D721Med (cell line): ENCODE results near the gene SLC26A2.

Experiments
- DNase-seq: peaks from one replicate; pipeline ENCODE4 v3.0.0; 2011; ENCODE audit warnings: low spot score; ENCODE audit not compliant: insufficient read length
- FAIRE-seq: peaks from 2 replicates; lab custom pipeline; 2011; peaks lifted over from hg19 to GRCh38; lab: Jason Lieb, UNC
- TF ChIP-seq, protein P1 (sequence below): IDR thresholded peaks from 2 replicates; pipeline ENCODE4 v1.5.1; 2012; ENCODE audit warnings: mild to moderate bottlenecking, control low read depth; ENCODE audit not compliant: insufficient read depth; ENCODE audit errors: missing control alignments

The SLC26A2 gene

GRCh38 chr5:149953436-149954121 lies 7.0 kb upstream of the SLC26A2 start:
- TF ChIP-seq, protein P1, sequence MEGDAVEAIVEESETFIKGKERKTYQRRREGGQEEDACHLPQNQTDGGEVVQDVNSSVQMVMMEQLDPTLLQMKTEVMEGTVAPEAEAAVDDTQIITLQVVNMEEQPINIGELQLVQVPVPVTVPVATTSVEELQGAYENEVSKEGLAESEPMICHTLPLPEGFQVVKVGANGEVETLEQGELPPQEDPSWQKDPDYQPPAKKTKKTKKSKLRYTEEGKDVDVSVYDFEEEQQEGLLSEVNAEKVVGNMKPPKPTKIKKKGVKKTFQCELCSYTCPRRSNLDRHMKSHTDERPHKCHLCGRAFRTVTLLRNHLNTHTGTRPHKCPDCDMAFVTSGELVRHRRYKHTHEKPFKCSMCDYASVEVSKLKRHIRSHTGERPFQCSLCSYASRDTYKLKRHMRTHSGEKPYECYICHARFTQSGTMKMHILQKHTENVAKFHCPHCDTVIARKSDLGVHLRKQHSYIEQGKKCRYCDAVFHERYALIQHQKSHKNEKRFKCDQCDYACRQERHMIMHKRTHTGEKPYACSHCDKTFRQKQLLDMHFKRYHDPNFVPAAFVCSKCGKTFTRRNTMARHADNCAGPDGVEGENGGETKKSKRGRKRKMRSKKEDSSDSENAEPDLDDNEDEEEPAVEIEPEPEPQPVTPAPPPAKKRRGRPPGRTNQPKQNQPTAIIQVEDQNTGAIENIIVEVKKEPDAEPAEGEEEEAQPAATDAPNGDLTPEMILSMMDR = no peak
- FAIRE-seq (no peak), DNase-seq (no peak)

- no peak for FAIRE-seq
- TF ChIP-seq, protein P1 = no peak
- DNase-seq = no peak
These were observed 5.8 kb upstream of the SLC26A2 start for GRCh38 chr5:149954798-149955197.

- no peak for FAIRE-seq
- TF ChIP-seq, protein P1 = no peak
- no peak for DNase-seq
These were observed 3.9 kb upstream of the SLC26A2 start for GRCh38 chr5:149956685-149957084.

DNA sequence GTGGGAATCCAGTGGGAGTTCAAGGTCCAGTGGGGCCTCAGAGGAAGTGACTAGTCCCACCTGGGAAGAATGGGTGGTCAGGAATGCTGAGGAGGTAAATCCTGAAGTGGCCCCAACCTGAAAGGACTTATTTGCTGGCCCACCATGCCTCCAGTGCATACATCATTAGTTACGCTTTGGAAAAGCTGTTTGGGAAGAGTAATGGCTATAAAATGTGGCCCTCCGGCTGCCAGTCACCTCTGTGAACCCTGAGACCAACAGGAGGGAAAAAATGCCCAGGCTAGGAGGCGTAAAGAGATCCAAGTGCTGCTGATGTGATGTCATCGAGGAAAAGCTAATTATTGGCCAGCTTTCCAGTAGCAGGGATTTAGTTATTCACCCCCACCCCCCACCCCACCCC lies 2.7 kb upstream of the SLC26A2 start:
- TF ChIP-seq, protein P1 = no peak
- FAIRE-seq = no peak
- DNase-seq = no peak

- FAIRE-seq (peak; percentile 77), DNase-seq (no peak)
- TF ChIP-seq, protein P1 = peak; percentile 38
These were observed 937 bp upstream of the SLC26A2 start for GRCh38 chr5:149959406-149960236.

DNA sequence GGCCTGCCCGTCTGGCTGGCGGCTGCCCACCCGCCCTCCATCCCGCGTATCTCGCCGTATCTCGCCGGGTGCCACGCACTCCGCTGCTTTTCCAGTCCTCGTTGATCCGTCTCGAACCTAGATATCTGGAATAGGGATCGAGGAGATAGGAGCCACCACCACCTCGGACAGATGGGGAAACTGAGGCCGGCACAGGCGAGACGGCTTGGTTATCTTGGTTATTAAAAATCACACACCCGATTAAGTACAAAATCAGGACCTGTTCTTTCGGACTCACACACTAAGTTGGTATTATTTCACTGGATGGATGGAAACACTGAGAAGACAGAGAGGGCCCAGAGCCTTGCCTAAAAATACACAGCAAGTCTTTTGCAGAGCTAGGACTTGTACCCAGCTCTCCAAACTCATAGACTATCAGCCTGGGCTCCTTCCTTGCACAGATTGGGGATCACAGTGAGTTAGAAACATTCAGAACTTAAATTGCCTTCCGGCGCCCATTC lies 678 bp downstream of the SLC26A2 start:
- TF ChIP-seq, protein P1 = no peak
- FAIRE-seq (no peak), DNase-seq (no peak)
